Mucosa of gallbladder (tissue), 1 donor: ENCODE results near the gene CSNK1E. TPM values are rescaled to one million over a fixed set of nuclear protein-coding genes. Genes with fewer than 3 reads are reported as not detected.

Source experiments
- DNase-seq: peaks from one replicate; pipeline ENCODE4 v3.0.0-alpha.2; 2020; ENCODE audit warnings: low spot score
- total RNA-seq: library from RNA; stranded (reverse); gene quantifications from one replicate; pipeline ENCODE4 v1.2.1, GENCODE V29; 2021
- donor health status: DM: no; HTN: no; CAD: no.

The CSNK1E gene
- total RNA-seq, 1 donor from 2014 or later = 131 TPM

DNA sequence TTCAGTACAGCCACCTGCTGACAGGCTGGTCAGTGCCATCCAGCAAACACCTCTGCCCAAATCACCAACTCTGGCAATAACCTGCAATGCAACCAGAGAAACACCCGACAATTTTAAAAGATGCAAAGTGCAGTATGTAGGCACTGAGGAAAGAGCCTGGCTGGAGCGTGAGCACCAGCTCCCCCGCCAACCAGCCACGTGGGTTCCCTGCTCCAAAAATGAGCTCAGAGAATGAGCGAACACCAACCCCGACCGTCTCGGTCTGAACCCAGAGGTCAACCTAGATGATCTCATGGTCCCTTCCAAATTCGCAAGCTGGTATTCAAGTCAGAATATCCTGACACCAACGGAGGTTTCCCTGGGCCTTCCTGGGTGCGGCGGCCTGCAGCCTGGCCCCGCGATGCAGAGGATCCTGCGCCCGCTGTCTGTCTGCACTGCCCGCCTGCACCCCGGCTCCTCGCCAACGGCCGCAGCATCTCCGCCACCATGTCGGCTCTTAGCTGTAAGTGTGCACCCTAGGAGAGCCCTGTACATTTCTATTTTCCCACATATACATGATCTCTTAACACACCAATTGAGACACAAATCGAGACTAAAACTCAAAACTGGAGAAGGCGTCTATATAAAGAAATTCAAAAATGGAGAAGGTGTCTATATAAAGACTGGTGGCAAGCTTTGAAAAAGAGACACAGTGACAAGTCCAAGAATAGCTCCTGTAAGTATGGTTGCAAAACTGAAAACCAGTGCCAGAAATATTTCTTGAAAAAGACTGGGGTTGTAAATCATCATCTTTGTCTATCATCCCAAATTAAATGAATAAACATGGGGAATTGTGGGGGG lies 67.2 kb downstream of the CSNK1E start:
- DNase-seq = no peak

GRCh38 chr22:38249301-38249700 lies 67.9 kb downstream of the CSNK1E start:
- DNase-seq = no peak

GRCh38 chr22:38248280-38248679 lies 69.0 kb downstream of the CSNK1E start:
- no peak for DNase-seq

DNA sequence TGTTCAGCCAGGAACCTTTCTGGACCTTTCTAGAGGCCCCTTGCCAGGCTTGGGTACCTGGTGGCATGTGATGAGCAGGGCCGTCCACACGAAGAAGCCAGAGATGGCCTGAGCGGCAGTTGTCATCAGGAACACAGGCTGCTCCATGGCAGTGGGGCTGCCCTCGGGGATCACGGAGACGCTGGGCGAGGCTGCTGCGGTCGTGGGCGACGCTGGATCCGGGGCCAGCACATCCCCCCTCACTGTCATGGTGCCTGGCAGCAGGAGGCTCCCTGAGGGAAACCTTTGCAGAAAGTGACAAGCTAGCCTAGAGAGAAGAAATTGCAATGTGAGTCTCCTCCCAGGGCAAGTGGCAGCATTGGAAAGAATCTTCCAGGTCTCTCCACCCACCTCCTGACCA lies 69.5 kb downstream of the CSNK1E start:
- no peak for DNase-seq

- peak; percentile 51 for DNase-seq
These were observed 70.5 kb downstream of the CSNK1E start for GRCh38 chr22:38246692-38247091.

DNA sequence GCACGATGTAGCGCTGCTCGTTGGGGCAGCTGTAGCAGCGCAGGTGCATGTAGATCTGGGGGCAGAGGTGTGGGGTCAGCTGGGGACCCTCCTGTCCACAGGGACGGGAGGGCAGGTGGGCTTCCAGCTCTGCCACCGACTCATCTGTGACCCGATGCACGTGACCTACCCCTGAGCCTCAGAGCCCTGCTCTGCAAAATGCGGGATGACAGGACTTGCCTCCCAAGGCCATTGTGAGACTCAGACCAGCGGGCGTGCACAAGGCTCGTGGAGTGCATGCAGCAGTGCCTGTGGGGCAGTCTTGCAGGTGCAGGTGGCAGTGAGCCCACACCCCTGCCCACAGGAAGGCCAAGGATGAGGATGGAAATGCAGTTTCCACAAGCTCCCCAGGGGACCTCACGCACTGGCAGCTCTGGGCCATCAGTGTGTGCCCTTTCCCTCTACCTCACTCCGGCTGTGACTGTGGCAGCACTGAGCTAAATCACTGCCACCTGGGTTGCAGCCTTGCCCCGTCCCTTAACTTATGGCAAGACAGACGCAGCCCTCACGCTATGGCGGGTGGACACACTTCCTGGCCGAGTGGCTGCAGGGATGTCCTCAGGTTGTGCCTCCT lies 71.1 kb downstream of the CSNK1E start:
- DNase-seq = no peak

DNA sequence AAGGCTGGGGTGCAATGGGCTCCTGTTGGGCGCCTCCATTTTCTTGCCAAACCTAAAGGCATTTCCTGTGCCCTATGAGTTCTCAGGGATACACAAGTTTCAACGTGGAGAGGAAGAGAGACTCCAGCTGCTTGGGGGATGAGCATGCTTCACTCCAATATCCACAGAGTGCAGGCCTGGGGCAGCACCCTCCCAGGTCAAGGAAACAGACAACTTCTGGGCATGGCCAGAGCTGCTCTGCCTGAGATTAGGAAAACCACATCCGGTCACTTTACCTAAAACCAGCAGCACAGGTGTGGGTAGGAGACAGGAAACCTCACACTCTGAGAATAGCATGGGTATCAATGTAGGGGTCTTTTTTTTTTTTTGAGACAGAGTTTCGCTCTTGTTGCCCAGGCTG lies 73.1 kb downstream of the CSNK1E start:
- DNase-seq = no peak

- DNase-seq = peak; percentile 82
These were observed 74.0 kb downstream of the CSNK1E start for GRCh38 chr22:38243007-38243765.

DNA sequence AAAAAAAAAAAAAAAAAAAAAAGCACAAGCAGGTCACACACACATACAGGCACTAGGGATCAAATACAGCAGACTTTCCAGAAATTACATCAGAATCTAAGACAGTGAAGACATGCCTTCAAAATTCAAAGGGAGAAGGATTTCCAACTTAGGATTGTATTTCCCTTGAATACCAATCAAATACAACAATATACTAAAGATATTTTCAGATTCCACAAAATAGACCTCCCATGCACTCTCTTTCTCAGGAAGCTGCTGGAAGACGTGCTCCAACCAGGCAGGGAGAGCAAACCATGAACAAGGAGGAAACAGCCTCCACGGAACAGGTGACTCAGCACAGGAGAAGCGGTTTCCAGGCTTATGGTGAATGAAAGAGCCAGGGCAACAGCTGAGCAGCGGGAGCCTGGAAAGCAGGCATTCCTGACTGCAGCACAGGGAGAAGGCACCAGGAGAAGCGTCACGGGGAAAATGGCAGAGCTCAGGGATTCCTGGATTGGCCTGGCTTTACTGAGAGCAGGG lies 76.4 kb downstream of the CSNK1E start:
- peak; percentile 56 for DNase-seq

Other genes with a start within 250 kb of the CSNK1E start
- gene SLC16A8, start 233.2 kb downstream of the CSNK1E start, total RNA-seq = 0.35 TPM
- 216 TPM for gene BAIAP2L2, start 206.7 kb downstream of the CSNK1E start, total RNA-seq
- gene PLA2G6, start 135.6 kb downstream of the CSNK1E start, total RNA-seq = 260 TPM
- gene MAFF, start 115.4 kb downstream of the CSNK1E start, total RNA-seq = 34.4 TPM
- 108 TPM for gene TMEM184B, start 44.4 kb downstream of the CSNK1E start, total RNA-seq
- not detected for gene KCNJ4, start 137.8 kb upstream of the CSNK1E start, total RNA-seq
- gene KDELR3, start 150.7 kb upstream of the CSNK1E start, total RNA-seq = 22.8 TPM
- gene DDX17, start 188.9 kb upstream of the CSNK1E start, total RNA-seq = 535 TPM